Memory B cell (primary cell): Measurements from ENCODE around the gene DBP.

Experiments used
- ATAC-seq: fragments of 150-1000 bp; cut with Tn5 transposase; 2 replicates; pipeline ENCODE4 v1.10.0; 2021; ENCODE audit warnings: low read depth, mild to moderate bottlenecking, moderate library complexity
- DNase-seq, 2 donors: peaks; one replicate each; pipeline ENCODE4 v3.0.0; 2022; ENCODE audit warnings: low spot score in 2 of 2
- H3K27ac Mint-ChIP-seq: one replicate; pipeline ENCODE4 v1.8.0; 2022; ENCODE audit warnings: mild to moderate bottlenecking, moderate library complexity, mixed read lengths
- H3K27me3 Mint-ChIP-seq: one replicate; pipeline ENCODE4 v1.8.0; 2022; ENCODE audit warnings: mixed read lengths
- H3K36me3 Mint-ChIP-seq: one replicate; pipeline ENCODE4 v1.8.0; 2022; ENCODE audit warnings: mild to moderate bottlenecking, mixed read lengths
- H3K4me1 Mint-ChIP-seq: one replicate; pipeline ENCODE4 v1.8.0; 2022; ENCODE audit warnings: mixed read lengths
- H3K4me3 Mint-ChIP-seq: one replicate; pipeline ENCODE4 v1.8.0; 2022; ENCODE audit warnings: mild to moderate bottlenecking, moderate library complexity, mixed read lengths
- H3K9me3 Mint-ChIP-seq: one replicate; pipeline ENCODE4 v1.8.0; 2022; ENCODE audit warnings: mixed read lengths

The DBP gene

GRCh38 chr19:48673436-48674100, 36.4 kb upstream of the DBP start:
- H3K4me1 Mint-ChIP-seq: peaks cover 16% of the 10 kb centered on the region
- H3K36me3 Mint-ChIP-seq: no peaks in the 10 kb centered on the region
- no peak overlapping the region for H3K27ac Mint-ChIP-seq
- ATAC-seq (no peak), DNase-seq (no peak)
- H3K9me3 Mint-ChIP-seq: peaks cover 8% of the 10 kb centered on the region
- peaks cover 2% of the 10 kb centered on the region for H3K27me3 Mint-ChIP-seq
- H3K4me3 Mint-ChIP-seq: no peak overlapping the region

DNA sequence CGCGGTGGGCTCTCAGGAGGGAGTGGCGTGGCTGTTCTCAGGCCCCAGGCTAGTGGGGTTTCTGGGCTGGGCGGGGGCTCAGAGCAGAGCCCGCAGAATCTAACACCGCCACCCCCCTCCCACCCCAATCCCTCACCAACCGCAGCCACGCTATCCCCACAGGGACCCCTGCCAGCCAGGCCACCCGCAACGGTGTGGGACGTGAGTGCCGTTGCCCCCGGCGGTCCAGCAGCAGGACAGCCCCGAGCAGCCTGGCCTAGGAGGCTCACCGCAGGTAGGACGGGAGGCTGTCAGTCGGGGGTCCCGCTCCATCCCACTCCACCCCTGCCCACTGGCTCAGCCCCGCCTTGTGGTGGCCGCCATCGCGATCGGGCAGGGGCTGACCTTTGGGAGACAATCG, 35.8 kb upstream of the DBP start, which contains the start of gene NTN5:
TSS of gene NTN5 (minus strand) at position 24 of the 400 bp plus-strand sequence. CDS start 2,031 bp downstream, outside the sequence.
- Mint-ChIP-seq H3K36me3 (no peaks in the 10 kb centered on the region), H3K4me3 (no peak within 1 kb of the TSS), H3K4me1 (peaks cover 16% of the 10 kb centered on the region), H3K9me3 (peaks cover 8% of the 10 kb centered on the region), H3K27ac (no peak within 1 kb of the TSS), H3K27me3 (peaks cover 2% of the 10 kb centered on the region)
- DNase-seq: no peak
- ATAC-seq: no peak

DNA sequence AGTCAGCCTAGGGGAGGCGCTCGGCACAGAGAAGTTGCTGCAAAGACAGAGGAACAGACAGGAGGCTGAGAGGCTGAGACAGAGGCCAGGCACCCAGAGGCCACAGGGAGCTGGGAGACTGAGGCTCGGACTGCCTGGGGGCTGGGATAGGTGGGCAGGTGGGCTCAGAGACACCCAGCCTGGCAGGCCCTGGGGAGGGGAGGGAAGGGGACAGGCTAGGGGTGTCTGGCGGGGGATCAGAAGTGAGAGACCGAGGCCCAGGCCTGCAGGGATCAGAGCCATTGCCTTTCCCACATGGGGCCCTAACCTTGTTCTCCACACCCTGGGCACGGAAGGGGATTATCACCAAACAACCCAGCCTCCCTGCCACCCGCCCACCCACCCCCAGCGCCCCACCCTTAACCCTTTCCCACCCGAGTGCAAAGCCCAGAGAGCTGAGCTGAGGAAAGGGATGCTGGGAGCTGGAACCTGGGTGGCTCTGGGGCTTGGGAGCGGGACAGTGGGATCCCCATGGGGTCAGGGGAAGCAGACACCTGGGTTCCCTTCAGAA, 34.3 kb upstream of the DBP start:
- peaks cover 2% of the 10 kb centered on the region for H3K27me3 Mint-ChIP-seq
- no peak for ATAC-seq
- H3K4me1 Mint-ChIP-seq: peaks cover 16% of the 10 kb centered on the region
- no peak for DNase-seq
- no peak overlapping the region for H3K27ac Mint-ChIP-seq
- H3K4me3 Mint-ChIP-seq: no peak overlapping the region
- H3K36me3 Mint-ChIP-seq: no peaks in the 10 kb centered on the region
- peaks cover 8% of the 10 kb centered on the region for H3K9me3 Mint-ChIP-seq

- no peak overlapping the region for H3K4me3 Mint-ChIP-seq
- peaks cover 16% of the 10 kb centered on the region for H3K4me1 Mint-ChIP-seq
- ATAC-seq (no peak), DNase-seq (no peak)
- H3K27ac Mint-ChIP-seq: no peak overlapping the region
- H3K9me3 Mint-ChIP-seq: peaks cover 8% of the 10 kb centered on the region
- no peaks in the 10 kb centered on the region for H3K36me3 Mint-ChIP-seq
- H3K27me3 Mint-ChIP-seq: peaks cover 2% of the 10 kb centered on the region
Observed at GRCh38 chr19:48670699-48671445, 33.7 kb upstream of the DBP start.

DNA sequence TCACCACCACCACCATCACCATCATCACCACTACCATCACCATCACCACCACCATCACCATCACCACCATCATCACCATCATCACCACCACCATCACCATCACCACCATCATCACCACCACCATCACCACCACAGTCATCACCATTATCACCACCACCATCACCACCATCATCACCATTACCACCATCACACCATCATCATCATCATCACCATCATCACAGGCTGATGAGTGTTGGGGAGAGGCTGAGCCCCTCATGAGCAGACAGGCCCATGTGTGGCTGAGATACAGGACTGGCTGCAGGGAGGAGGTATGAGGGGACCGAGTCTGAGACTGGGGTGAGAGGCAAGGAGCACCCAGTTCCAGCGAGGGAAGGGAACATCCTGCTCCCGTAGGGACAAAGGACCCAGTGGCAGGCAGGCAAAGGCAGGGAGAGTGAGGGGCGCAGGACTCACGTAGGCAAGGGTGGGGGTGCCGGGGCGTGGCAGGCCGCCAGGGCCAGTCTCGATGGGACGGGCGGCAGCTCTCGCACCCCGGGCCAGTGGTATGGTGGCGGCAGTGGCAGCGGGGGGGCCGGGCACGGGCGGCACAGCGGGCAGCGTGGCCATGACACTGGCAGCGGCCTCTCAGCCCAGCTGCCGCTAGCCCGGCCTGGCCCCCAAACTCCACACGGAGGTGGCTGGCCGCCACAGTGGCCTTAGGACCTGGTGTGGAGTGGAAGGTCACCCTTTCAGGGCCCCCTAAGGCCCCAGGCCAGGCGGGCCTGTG, 32.9 kb upstream of the DBP start:
- Mint-ChIP-seq H3K27ac (peak overlapping the region; percentile 69), H3K4me3 (no peak overlapping the region), H3K36me3 (no peaks in the 10 kb centered on the region), H3K9me3 (peaks cover 8% of the 10 kb centered on the region), H3K27me3 (no peaks in the 10 kb centered on the region), H3K4me1 (peaks cover 12% of the 10 kb centered on the region)
- no peak for DNase-seq
- no peak for ATAC-seq

DNA sequence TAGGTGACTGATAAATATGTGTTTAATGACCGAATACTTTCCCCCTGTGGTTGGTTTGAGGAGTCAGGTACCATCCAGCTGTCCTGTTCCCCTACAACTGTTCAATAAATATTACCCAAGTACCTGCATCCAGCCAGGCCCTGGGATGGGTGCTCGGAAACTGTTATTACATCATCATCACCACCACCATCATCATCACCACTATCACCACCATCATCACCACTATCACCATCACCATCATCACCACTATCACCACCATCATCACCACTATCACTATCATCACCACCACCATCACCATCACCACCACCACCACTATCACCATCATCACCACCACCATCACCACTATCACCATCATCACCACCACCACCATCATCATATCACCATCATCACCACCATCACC, 31.6 kb upstream of the DBP start:
- Mint-ChIP-seq H3K27ac (peak overlapping the region; percentile 15), H3K27me3 (no peaks in the 10 kb centered on the region), H3K4me1 (peaks cover 10% of the 10 kb centered on the region), H3K9me3 (peaks cover 8% of the 10 kb centered on the region), H3K4me3 (no peak overlapping the region), H3K36me3 (no peaks in the 10 kb centered on the region)
- ATAC-seq (no peak), DNase-seq (no peak)

GRCh38 chr19:48668332-48668731, 31.2 kb upstream of the DBP start:
- DNase-seq (no peak), ATAC-seq (no peak)
- Mint-ChIP-seq H3K27ac (no peak overlapping the region), H3K27me3 (no peaks in the 10 kb centered on the region), H3K4me1 (peaks cover 10% of the 10 kb centered on the region), H3K4me3 (no peak overlapping the region), H3K9me3 (peaks cover 8% of the 10 kb centered on the region), H3K36me3 (no peaks in the 10 kb centered on the region)

GRCh38 chr19:48665786-48666185, 28.6 kb upstream of the DBP start:
- no peak for DNase-seq

DNA sequence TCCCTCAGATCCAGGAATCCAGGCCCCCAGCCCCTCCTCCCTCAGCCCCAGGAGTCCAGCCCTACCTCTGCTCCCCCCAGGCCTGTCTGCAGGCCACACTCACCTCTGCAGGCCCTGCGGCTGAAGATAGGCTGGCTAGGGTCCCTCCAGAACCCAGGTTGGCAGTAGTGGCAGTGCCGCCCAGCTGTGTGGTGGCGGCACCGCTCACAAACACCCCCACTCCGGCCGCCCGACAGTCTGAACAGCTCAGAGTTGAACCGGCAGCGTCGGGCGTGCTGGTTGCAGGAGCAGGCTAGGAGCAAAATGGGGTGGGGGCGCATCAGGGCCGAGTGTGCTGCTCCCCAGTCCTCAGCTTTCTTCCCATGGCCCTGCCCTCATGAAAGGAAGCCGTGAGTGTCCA, 27.3 kb upstream of the DBP start:
- H3K36me3 Mint-ChIP-seq: no peaks in the 10 kb centered on the region
- no peaks in the 10 kb centered on the region for H3K27me3 Mint-ChIP-seq
- ATAC-seq (no peak), DNase-seq (no peak)
- H3K4me3 Mint-ChIP-seq: no peak overlapping the region
- no peak overlapping the region for H3K27ac Mint-ChIP-seq
- H3K4me1 Mint-ChIP-seq: peaks cover 11% of the 10 kb centered on the region
- peaks cover 4% of the 10 kb centered on the region for H3K9me3 Mint-ChIP-seq

More at GRCh38 chr19:48665786-48666185, 28.6 kb upstream of the DBP start:
- Mint-ChIP-seq H3K9me3 (peaks cover 8% of the 10 kb centered on the region), H3K27me3 (no peaks in the 10 kb centered on the region), H3K4me1 (peaks cover 15% of the 10 kb centered on the region), H3K36me3 (no peaks in the 10 kb centered on the region), H3K4me3 (no peak overlapping the region), H3K27ac (no peak overlapping the region)
- ATAC-seq: no peak

DNA sequence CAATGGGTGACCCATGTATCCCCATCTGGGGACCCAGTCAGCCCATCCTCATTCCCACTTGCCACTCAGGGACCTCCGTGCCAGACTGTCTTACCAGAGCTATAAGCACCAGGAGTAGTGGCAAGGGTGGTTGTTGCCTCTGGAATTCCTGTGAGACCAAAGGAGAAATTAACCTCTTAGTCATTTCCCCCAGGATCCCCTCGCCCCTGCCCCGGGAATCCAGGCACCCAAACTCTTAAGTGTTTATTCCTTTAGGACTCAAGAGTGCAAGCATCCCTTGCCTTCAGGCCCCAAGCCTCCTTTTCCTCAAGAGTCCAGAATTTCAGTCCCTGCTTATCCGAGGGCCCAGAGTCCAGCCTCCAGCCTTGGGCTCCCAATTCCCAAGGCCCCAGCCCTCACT, 26.5 kb upstream of the DBP start:
- peaks cover 7% of the 10 kb centered on the region for H3K4me1 Mint-ChIP-seq
- H3K27me3 Mint-ChIP-seq: no peaks in the 10 kb centered on the region
- no peak for DNase-seq
- H3K9me3 Mint-ChIP-seq: no peaks in the 10 kb centered on the region
- ATAC-seq: no peak
- H3K27ac Mint-ChIP-seq: no peak overlapping the region
- H3K36me3 Mint-ChIP-seq: no peaks in the 10 kb centered on the region
- H3K4me3 Mint-ChIP-seq: no peak overlapping the region

DNA sequence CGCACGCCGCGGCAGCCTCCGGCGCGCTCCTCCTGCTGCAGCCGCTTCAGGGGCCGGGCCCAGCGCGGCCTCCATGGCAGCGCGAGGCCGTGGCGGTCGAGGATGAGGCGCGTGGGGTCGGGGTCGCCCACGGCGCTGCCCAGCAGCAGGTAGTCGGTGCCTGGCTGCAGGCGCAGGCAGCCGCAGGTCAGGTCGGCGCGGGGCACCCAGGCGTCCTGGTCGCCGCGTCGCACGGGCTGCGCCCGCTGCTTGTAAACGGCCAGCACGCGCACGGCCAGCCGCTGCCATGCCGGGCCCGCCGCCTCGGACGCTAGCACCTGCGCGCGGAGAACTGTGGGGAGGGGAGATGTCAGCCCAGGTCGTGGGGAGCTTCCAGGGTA, 24.5 kb upstream of the DBP start:
- H3K4me3 Mint-ChIP-seq: no peak overlapping the region
- no peak for DNase-seq
- no peaks in the 10 kb centered on the region for H3K27me3 Mint-ChIP-seq
- no peak overlapping the region for H3K27ac Mint-ChIP-seq
- H3K4me1 Mint-ChIP-seq: peaks cover 7% of the 10 kb centered on the region
- ATAC-seq: no peak
- H3K36me3 Mint-ChIP-seq: no peaks in the 10 kb centered on the region
- H3K9me3 Mint-ChIP-seq: no peaks in the 10 kb centered on the region

- H3K4me1 Mint-ChIP-seq: peaks cover 7% of the 10 kb centered on the region
- H3K4me3 Mint-ChIP-seq: peak overlapping the region; percentile 79
- DNase-seq (peak; percentile 82 to 83), ATAC-seq (peak; percentile 95)
- H3K36me3 Mint-ChIP-seq: no peaks in the 10 kb centered on the region
- H3K27me3 Mint-ChIP-seq: no peaks in the 10 kb centered on the region
- no peaks in the 10 kb centered on the region for H3K9me3 Mint-ChIP-seq
- H3K27ac Mint-ChIP-seq: peak overlapping the region; percentile 97
Observed at GRCh38 chr19:48660852-48661710, 23.9 kb upstream of the DBP start.

GRCh38 chr19:48659768-48660167, 22.6 kb upstream of the DBP start:
- no peak overlapping the region for H3K27ac Mint-ChIP-seq
- no peak overlapping the region for H3K4me3 Mint-ChIP-seq
- DNase-seq (no peak), ATAC-seq (no peak)
- no peaks in the 10 kb centered on the region for H3K9me3 Mint-ChIP-seq
- H3K27me3 Mint-ChIP-seq: no peaks in the 10 kb centered on the region
- H3K36me3 Mint-ChIP-seq: no peaks in the 10 kb centered on the region
- H3K4me1 Mint-ChIP-seq: peaks cover 7% of the 10 kb centered on the region
